CD4-positive, CD25-positive, alpha-beta regulatory T cell (primary cell): ENCODE results near the gene NOL4L. TPM values are rescaled to one million over a fixed set of nuclear protein-coding genes. Genes with fewer than 3 reads are reported as not detected.
A peak's percentile ranks its signal among the peaks of the same experiment; 100 is the strongest.

Source experiments
- ATAC-seq, 2 donors: fragments of 150-1000 bp; cut with Tn5 transposase; one replicate each; pipeline ENCODE4 v1.10.0; 2021; ENCODE audit warnings: low read depth in 2 of 2, moderate number of reproducible peaks in 2 of 2, moderate library complexity in 1 of 2
- DNase-seq, 3 donors: peaks; one replicate each; pipeline versions ENCODE4 v3.0.0 to v3.0.0-alpha.2; 2012 to 2022; ENCODE audit warnings: mixed read lengths in 1 of 3
- H3K27ac ChIP-seq: one replicate; pipeline ENCODE4 v1.7.0; 2013; ENCODE audit warnings: mild to moderate bottlenecking, low read length; ENCODE audit not compliant: insufficient read depth, poor library complexity, severe bottlenecking
- H3K27me3 ChIP-seq: one replicate; pipeline ENCODE4 v1.7.0; 2013; ENCODE audit warnings: low read length; ENCODE audit not compliant: control insufficient read depth, insufficient read depth
- H3K36me3 ChIP-seq: one replicate; pipeline ENCODE4 v1.7.0; 2013; ENCODE audit warnings: mild to moderate bottlenecking, low read length, moderate library complexity; ENCODE audit not compliant: control insufficient read depth, insufficient read depth
- H3K4me1 ChIP-seq: 2 replicates; pipeline ENCODE4 v1.7.0; 2013; ENCODE audit warnings: mild to moderate bottlenecking, low read length; ENCODE audit not compliant: insufficient read depth, control insufficient read depth, poor library complexity, severe bottlenecking
- H3K4me3 ChIP-seq: one replicate; pipeline ENCODE4 v1.7.0; 2013; ENCODE audit warnings: low read depth, mild to moderate bottlenecking, low read length, moderate library complexity
- H3K9me3 ChIP-seq, 2 experiments: 1 replicate in 1 of 2; 2 replicates in 1 of 2; pipeline ENCODE4 v1.7.0; 2013; ENCODE audit warnings: low read length in 2 of 2, mild to moderate bottlenecking in 1 of 2, moderate library complexity in 1 of 2; ENCODE audit not compliant: control insufficient read depth in 2 of 2
- H3K27ac Mint-ChIP-seq, 3 donors: one replicate each; pipeline ENCODE4 v1.8.0; 2020 to 2022; ENCODE audit warnings: mild to moderate bottlenecking in 3 of 3, mixed read lengths in 3 of 3, moderate library complexity in 2 of 3
- H3K27me3 Mint-ChIP-seq: one replicate; pipeline ENCODE4 v1.8.0; 2022; ENCODE audit warnings: mild to moderate bottlenecking, mixed read lengths
- H3K36me3 Mint-ChIP-seq: one replicate; pipeline ENCODE4 v1.8.0; 2020; ENCODE audit warnings: mixed read lengths
- H3K4me1 Mint-ChIP-seq, 4 donors: one replicate each; pipeline ENCODE4 v1.8.0; 2020 to 2022; ENCODE audit warnings: mixed read lengths in 4 of 4, mild to moderate bottlenecking in 1 of 4
- H3K4me3 Mint-ChIP-seq, 4 donors: one replicate each; pipeline ENCODE4 v1.8.0; 2020 to 2022; ENCODE audit warnings: mild to moderate bottlenecking in 4 of 4, mixed read lengths in 4 of 4, moderate library complexity in 3 of 4
- H3K9me3 Mint-ChIP-seq, 7 donors: one replicate each; pipeline ENCODE4 v1.8.0; 2020 to 2022; ENCODE audit warnings: mixed read lengths in 7 of 7, mild to moderate bottlenecking in 3 of 7, moderate library complexity in 2 of 7
- polyA plus RNA-seq, 4 donors: library from polyadenylated mRNA; unstranded; fragments of 300-500 nt; fragmentation: Illumina TruSeq; gene quantifications; one replicate each; pipeline ENCODE4 v1.2.3, GENCODE V29; 2021
- total RNA-seq: library from RNA; stranded (reverse); gene quantifications from one replicate; pipeline ENCODE4 v1.2.3, GENCODE V29; 2022

The NOL4L gene
- total and polyA plus RNA-seq, 5 donors from 2014 or later = 7.1 to 84.8 (median 10.8) TPM

- Histone ChIP-seq H3K9me3 (no peaks in the 10 kb centered on the region), H3K4me3 (no peak overlapping the region), H3K27ac (no peak overlapping the region), H3K27me3 (no peaks in the 10 kb centered on the region), H3K36me3 (peaks cover 2% of the 10 kb centered on the region), H3K4me1 (peaks cover 36% of the 10 kb centered on the region)
- no peaks in the 10 kb centered on the region for H3K9me3 Mint-ChIP-seq
- H3K4me1 Mint-ChIP-seq = peaks cover 0 to 47% (median 39%) of the 10 kb centered on the region in 4 donors
- DNase-seq (no peak), ATAC-seq (no peak)
- peak overlapping the region in 2 of 3 donors; percentile 86 to 90 for H3K27ac Mint-ChIP-seq
- no peaks in the 10 kb centered on the region for H3K27me3 Mint-ChIP-seq
- peak overlapping the region in 1 of 4 donors; percentile 46 for H3K4me3 Mint-ChIP-seq
- peaks cover 7% of the 10 kb centered on the region for H3K36me3 Mint-ChIP-seq
These were observed 14.5 kb downstream of the NOL4L start for GRCh38 chr20:32570401-32571190.

- H3K27me3 ChIP-seq = no peaks in the 10 kb centered on the region
- Mint-ChIP-seq H3K4me1 (peaks cover 0 to 52% (median 40%) of the 10 kb centered on the region in 4 donors), H3K27ac (peak overlapping the region; percentile 43 to 90 (median 76)), H3K36me3 (peaks cover 9% of the 10 kb centered on the region), H3K4me3 (peak overlapping the region in 1 of 4 donors; percentile 24), H3K9me3 (no peaks in the 10 kb centered on the region), H3K27me3 (no peaks in the 10 kb centered on the region)
- no peaks in the 10 kb centered on the region for H3K9me3 ChIP-seq
- H3K27ac ChIP-seq = peak overlapping the region; percentile 7
- DNase-seq (no peak), ATAC-seq (no peak)
- peaks cover 6% of the 10 kb centered on the region for H3K36me3 ChIP-seq
- no peak overlapping the region for H3K4me3 ChIP-seq
- peaks cover 31% of the 10 kb centered on the region for H3K4me1 ChIP-seq
These were observed 15.5 kb downstream of the NOL4L start for GRCh38 chr20:32569380-32570305.

- DNase-seq (no peak), ATAC-seq (no peak)
- H3K27me3 ChIP-seq = no peaks in the 10 kb centered on the region
- H3K4me1 ChIP-seq = peaks cover 25% of the 10 kb centered on the region
- H3K36me3 Mint-ChIP-seq = peaks cover 9% of the 10 kb centered on the region
- no peaks in the 10 kb centered on the region for H3K27me3 Mint-ChIP-seq
- H3K27ac Mint-ChIP-seq = peak overlapping the region; percentile 28 to 42 (median 30)
- H3K4me3 Mint-ChIP-seq = peak overlapping the region in 1 of 4 donors; percentile 0
- H3K9me3 Mint-ChIP-seq = no peaks in the 10 kb centered on the region
- H3K27ac ChIP-seq = no peak overlapping the region
- peaks cover 6% of the 10 kb centered on the region for H3K36me3 ChIP-seq
- peaks cover 0 to 51% (median 39%) of the 10 kb centered on the region in 4 donors for H3K4me1 Mint-ChIP-seq
- H3K9me3 ChIP-seq = no peaks in the 10 kb centered on the region
- H3K4me3 ChIP-seq = no peak overlapping the region
These were observed 16.1 kb downstream of the NOL4L start for GRCh38 chr20:32569018-32569379.

GRCh38 chr20:32567384-32568178, 17.6 kb downstream of the NOL4L start:
- no peaks in the 10 kb centered on the region for H3K9me3 Mint-ChIP-seq

GRCh38 chr20:32566379-32567374, 18.5 kb downstream of the NOL4L start:
- Mint-ChIP-seq H3K9me3 (no peaks in the 10 kb centered on the region), H3K27ac (no peak overlapping the region), H3K4me3 (no peak overlapping the region), H3K4me1 (peaks cover 0 to 38% (median 28%) of the 10 kb centered on the region in 4 donors), H3K27me3 (no peaks in the 10 kb centered on the region), H3K36me3 (peaks cover 4% of the 10 kb centered on the region)
- Histone ChIP-seq H3K4me3 (no peak overlapping the region), H3K27me3 (no peaks in the 10 kb centered on the region), H3K27ac (peak overlapping the region; percentile 44), H3K9me3 (no peaks in the 10 kb centered on the region), H3K36me3 (peaks cover 6% of the 10 kb centered on the region), H3K4me1 (peaks cover 23% of the 10 kb centered on the region)
- DNase-seq = no peak
- ATAC-seq = no peak

More at GRCh38 chr20:32567384-32568178, 17.6 kb downstream of the NOL4L start:
- H3K27me3 Mint-ChIP-seq = no peaks in the 10 kb centered on the region
- Histone ChIP-seq H3K4me1 (peaks cover 23% of the 10 kb centered on the region), H3K36me3 (peaks cover 6% of the 10 kb centered on the region), H3K27me3 (no peaks in the 10 kb centered on the region), H3K9me3 (no peaks in the 10 kb centered on the region), H3K4me3 (no peak overlapping the region), H3K27ac (peak overlapping the region; percentile 44)
- peaks cover 6% of the 10 kb centered on the region for H3K36me3 Mint-ChIP-seq
- no peak overlapping the region for H3K27ac Mint-ChIP-seq
- H3K4me1 Mint-ChIP-seq = peaks cover 0 to 40% (median 34%) of the 10 kb centered on the region in 4 donors
- no peak for ATAC-seq
- H3K4me3 Mint-ChIP-seq = no peak overlapping the region
- no peak for DNase-seq

- ATAC-seq = no peak
- no peaks in the 10 kb centered on the region for H3K27me3 Mint-ChIP-seq
- no peaks in the 10 kb centered on the region for H3K27me3 ChIP-seq
- no peak overlapping the region for H3K4me3 ChIP-seq
- peak overlapping the region; percentile 4 to 95 (median 72) for H3K27ac Mint-ChIP-seq
- H3K9me3 Mint-ChIP-seq = no peaks in the 10 kb centered on the region
- no peak overlapping the region for H3K27ac ChIP-seq
- no peak overlapping the region for H3K4me3 Mint-ChIP-seq
- DNase-seq = no peak
- no peaks in the 10 kb centered on the region for H3K9me3 ChIP-seq
- peaks cover 6% of the 10 kb centered on the region for H3K36me3 ChIP-seq
- H3K36me3 Mint-ChIP-seq = peaks cover 4% of the 10 kb centered on the region
- peaks cover 0 to 38% (median 23%) of the 10 kb centered on the region in 4 donors for H3K4me1 Mint-ChIP-seq
- peaks cover 20% of the 10 kb centered on the region for H3K4me1 ChIP-seq
These were observed 19.4 kb downstream of the NOL4L start for GRCh38 chr20:32565735-32566032.
